HG02885 (cell line): ENCODE measurements around the gene HIVEP3.

Experiments used
- ATAC-seq: cut with Tn5 transposase; IDR thresholded peaks from one replicate; pipeline ENCODE4 v1.9.1; 2021; ENCODE audit warnings: mild to moderate bottlenecking; ENCODE audit not compliant: unreplicated experiment, poor library complexity

The HIVEP3 gene

GRCh38 chr1:41799205-41799604, 119.5 kb downstream of the HIVEP3 start:
- no peak for ATAC-seq

- ATAC-seq = no peak
Observed at GRCh38 chr1:41795205-41795762, 123.4 kb downstream of the HIVEP3 start.

- ATAC-seq = no peak
Observed at GRCh38 chr1:41794031-41794430, 124.7 kb downstream of the HIVEP3 start.

- no peak for ATAC-seq
Observed at GRCh38 chr1:41792485-41792770, 126.3 kb downstream of the HIVEP3 start.

GRCh38 chr1:41791667-41792484, 126.8 kb downstream of the HIVEP3 start:
- no peak for ATAC-seq

- ATAC-seq = no peak
Observed at GRCh38 chr1:41790351-41790750, 128.4 kb downstream of the HIVEP3 start.

- ATAC-seq = no peak
Observed at GRCh38 chr1:41789661-41790330, 128.9 kb downstream of the HIVEP3 start.

GRCh38 chr1:41788427-41788826, 130.3 kb downstream of the HIVEP3 start:
- no peak for ATAC-seq

GRCh38 chr1:41784531-41785274, 134.0 kb downstream of the HIVEP3 start:
- ATAC-seq = no peak

- no peak for ATAC-seq
Observed at GRCh38 chr1:41783189-41783639, 135.5 kb downstream of the HIVEP3 start.

- no peak for ATAC-seq
Observed at GRCh38 chr1:41780916-41781315, 137.8 kb downstream of the HIVEP3 start.

GRCh38 chr1:41780322-41780721, 138.4 kb downstream of the HIVEP3 start:
- ATAC-seq = no peak

GRCh38 chr1:41779360-41779759, 139.4 kb downstream of the HIVEP3 start:
- no peak for ATAC-seq

GRCh38 chr1:41777695-41778094, 141.0 kb downstream of the HIVEP3 start:
- no peak for ATAC-seq

GRCh38 chr1:41776891-41777441, 141.8 kb downstream of the HIVEP3 start:
- ATAC-seq = no peak

GRCh38 chr1:41775956-41776585, 142.7 kb downstream of the HIVEP3 start:
- ATAC-seq = no peak

- no peak for ATAC-seq
Observed at GRCh38 chr1:41774471-41774990, 144.2 kb downstream of the HIVEP3 start.

- ATAC-seq = no peak
Observed at GRCh38 chr1:41773842-41774241, 144.9 kb downstream of the HIVEP3 start.

- no peak for ATAC-seq
Observed at GRCh38 chr1:41773144-41773591, 145.6 kb downstream of the HIVEP3 start.

GRCh38 chr1:41769068-41769467, 149.7 kb downstream of the HIVEP3 start:
- ATAC-seq = no peak
